Brain pericyte (primary cell): ENCODE results near the gene MAS1.
"Not testable (repeated sequence)": the region's sequence is repeated elsewhere in the genome, so short reads cannot be mapped to it uniquely, and the experiment has no call there.

ENCODE experiments used
- DNase-seq: peaks from one replicate; pipeline ENCODE4 v3.0.0-alpha.2; 2012; ENCODE audit warnings: low read depth, low spot score

The MAS1 gene

DNA sequence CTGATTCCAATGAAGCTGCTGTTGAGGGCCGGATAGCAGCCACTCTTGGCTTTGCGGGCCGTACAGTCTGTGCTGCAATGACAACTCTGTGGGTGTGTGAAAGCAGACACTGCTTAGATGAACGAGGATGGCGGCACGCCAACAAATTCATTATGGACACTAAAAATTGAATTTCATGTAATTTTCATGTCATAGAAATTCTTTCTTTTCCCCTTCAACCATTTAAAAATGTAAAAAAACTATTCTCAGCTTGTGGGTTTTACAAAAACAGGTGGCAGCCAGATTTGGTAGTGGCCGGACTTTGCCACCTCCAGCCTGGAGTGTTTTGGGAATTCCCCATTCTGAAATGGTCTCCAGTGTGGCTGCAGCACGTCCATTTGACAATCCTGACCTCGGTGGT, 26.0 kb downstream of the MAS1 start:
- DNase-seq: no peak

DNA sequence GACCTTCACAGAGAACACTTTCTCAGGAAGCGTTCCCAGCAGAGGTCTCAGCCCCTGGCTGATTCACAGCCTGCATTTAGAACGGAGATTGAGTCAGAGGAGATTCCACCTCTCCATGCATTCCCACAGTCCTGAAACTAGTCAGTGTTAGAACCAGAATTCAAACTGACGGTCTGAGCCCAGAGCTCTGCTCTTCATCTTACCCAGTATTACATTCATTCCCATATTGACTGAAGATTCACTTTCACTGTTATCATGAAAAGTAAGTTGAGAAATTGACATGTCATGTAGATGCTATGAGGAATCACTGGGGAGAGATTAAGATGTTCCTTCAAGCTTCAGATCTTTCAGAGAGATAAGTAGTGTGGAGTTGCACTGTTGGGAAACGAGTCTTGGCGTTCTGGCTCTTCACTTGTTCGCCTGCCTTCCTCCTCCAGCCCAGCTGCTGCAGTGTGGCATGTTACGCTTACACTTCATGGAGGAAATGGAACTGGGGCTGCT, 28.3 kb downstream of the MAS1 start:
- no peak for DNase-seq

DNA sequence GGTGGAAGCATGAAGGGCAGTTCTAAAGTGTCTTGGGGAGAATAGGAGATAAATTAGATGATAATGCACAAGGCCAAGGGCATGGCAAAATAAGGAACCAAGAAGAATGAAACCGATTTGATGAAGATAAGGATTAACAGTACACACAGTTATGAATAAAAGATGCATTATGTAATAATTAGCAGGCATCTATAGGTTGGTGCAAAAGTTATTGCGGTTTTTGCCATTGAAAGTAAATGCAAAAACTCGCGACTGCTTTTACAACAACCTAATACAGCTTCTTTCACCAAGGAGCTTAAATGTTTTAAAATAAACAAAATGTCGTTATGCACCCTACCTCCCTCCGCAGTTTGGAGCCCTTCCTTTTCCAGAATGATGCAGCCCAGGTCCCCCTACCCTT, 29.0 kb downstream of the MAS1 start:
- no peak for DNase-seq

DNA sequence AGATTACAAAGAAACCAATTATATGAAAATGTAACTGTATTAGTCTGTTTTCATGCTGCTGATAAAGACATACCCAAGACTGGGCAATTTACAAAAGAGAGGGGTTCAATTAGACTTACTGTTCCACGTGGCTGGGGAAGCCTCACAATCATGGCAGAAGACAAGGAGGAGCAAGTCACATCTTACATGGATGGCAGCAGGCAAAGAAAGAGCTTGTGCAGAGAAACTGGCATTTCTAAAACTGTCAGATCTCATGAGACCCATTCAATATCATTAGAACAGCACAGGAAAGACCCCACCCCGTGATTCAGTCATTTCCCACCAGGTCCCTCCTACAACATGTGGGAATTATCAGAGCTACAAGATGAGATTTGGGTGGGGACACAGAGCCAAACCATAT, 33.4 kb downstream of the MAS1 start:
- DNase-seq: not testable (repeated sequence)

DNA sequence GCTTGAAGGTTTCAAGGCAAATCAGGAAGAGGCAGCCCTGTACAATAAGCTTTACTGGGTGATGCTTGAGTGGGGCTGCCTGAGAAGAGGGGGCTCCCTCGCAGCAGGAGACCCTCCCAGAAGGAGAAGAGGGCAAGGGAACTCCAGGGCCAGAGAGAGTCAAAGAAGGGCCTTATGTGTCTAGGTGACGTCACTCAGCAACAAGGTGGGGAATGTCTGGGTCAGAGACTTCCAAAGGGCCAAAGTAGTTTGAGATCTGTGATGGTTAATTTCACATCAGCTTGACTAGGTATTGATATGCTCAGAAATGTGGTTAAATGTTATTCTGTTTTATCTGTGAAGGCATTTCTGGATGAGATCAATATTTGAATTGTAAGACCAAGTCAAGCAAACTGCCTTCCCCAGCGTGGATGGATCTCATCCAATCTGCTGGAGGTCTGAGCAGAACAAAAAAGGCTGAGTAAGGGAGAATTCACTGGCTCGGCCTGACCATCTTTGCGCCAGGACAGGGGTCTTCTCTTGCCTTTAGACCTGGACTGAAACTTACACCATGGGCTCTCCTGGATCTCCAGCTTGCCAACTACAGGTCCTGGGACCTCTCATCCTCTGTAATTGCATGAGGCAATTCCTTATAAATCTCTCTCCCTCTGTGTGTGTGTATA, 35.9 kb downstream of the MAS1 start:
- no peak for DNase-seq

DNA sequence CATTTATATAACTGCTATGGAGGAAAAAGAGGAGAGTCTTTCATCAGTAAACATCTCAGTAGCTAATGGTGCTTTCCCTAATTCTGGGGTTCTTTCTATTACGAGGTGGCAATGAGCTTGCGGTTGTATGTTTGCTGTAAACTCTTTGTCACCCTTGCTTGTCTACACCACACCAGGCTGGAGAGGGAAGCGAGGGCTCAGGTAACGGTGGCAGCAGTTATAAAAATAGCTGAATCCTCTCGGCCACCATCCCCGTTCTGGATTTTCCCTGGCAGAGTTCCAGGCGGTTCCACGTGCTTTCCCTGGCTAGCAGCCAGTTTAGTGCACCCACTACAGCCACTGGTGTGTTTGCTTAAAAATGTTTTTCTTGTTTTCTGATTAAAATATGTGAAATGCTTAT, 39.0 kb downstream of the MAS1 start:
- no peak for DNase-seq

DNA sequence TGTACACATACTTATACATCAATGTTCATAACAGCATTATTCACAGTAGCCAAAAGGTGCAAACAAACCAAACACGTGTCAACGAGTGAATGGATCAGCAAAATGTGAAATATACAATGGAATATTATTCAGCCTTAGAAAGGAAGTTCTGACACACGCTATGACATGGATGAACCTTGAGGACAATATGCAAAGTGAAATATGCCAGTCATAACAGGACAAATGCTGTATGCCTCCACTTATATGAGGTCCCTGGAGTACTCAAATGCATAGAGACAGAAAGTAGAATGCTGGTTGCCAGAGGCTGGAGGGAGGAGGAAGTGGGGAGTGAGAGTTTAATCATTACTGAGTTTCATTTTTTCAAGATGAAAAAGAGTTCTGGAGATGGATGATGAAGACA, 40.3 kb downstream of the MAS1 start:
- no peak for DNase-seq

DNA sequence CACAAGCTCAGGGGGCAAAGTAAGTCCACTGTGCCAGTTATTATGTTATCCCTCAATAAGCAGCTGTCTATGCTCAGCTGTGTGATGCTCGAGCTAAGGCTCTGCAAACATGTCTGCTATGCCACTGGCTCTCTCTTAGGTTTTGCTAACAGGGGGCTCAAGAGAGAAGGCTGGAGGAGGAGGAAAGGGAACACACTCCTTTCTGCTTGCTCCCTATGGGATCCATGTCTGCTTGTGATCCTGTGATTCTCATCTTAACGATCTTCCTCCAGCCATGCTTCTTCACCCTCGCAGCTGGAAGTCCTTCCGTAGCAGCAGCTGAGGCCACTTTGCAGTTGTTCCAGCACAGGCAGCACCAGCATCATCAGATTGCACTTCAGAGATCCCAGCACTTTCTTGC, 41.1 kb downstream of the MAS1 start:
- DNase-seq: no peak

DNA sequence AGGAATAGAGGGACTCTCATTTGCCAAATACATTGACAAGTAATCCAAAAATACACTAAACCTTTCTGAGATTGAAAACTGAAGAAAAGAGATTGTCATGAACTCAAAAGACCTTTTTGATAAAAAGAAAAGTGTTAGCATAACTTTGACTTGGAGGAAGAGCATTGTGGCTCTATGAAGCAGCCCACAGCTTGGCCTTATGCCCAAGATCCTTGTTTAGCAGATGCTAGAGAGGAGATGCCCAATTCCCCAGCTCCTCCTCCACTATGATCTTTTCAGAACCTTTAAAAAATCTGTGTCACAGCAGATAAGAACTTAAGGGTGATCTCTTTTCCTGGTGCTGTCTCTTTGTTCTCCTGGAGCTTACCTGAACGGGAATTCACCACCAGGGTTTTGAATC, 42.3 kb downstream of the MAS1 start:
- no peak for DNase-seq

DNA sequence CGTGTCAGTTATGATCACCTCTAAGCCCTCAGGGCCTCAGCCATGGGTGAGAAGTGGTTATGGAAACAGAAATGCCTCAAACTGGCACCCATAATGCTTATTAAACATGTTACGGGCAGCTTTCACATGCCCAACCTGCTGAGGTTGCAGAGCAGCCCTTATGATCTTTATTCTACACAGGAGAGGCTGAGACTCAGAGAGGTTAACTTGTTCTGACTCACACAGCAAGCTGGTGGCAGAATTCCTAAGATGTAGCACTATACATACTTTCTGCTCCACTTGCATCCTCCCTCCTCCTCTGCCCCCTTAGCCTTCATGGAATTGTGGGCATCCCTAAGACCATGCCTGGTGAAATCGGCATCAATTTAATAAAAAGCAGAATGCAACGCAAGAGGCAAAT, 43.4 kb downstream of the MAS1 start:
- no peak for DNase-seq

DNA sequence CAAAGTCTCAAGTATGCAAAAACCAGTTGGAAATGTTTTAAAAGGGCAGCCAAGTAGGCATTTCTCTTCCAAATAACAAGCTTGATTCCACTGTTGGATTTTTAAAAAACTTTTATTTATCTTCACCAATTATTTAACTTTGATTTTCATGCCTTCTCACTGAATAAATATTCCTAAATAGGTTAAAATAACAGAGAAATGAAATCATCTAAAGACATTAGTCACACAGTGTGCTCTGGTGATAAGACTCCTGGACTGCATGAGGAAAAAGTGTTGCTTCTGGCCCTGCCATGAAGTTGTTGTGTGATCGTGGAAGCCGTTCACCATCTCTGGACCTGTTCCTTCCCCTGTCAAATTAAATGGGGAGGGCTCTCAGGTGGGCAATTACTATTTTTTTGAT, 44.3 kb downstream of the MAS1 start:
- no peak for DNase-seq

DNA sequence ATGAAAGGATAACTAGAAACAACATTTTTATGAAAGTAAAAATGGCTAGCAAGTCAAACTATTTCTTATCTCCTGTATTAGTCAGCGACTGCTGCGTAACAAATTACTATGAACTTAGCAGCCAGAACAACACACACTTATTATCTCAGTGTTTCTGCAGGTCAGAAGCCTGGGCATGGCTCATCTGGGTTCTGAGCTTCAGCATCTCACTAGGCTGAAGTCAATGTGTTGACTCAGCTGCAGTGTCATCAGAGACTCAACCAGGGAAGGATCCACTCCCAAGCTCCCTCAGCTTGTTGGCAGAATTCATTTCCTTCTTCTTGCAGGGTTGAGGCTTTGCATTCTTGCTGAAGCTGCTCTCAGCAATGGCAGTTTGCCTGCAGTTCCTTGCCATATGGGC, 44.8 kb downstream of the MAS1 start:
- no peak for DNase-seq

DNA sequence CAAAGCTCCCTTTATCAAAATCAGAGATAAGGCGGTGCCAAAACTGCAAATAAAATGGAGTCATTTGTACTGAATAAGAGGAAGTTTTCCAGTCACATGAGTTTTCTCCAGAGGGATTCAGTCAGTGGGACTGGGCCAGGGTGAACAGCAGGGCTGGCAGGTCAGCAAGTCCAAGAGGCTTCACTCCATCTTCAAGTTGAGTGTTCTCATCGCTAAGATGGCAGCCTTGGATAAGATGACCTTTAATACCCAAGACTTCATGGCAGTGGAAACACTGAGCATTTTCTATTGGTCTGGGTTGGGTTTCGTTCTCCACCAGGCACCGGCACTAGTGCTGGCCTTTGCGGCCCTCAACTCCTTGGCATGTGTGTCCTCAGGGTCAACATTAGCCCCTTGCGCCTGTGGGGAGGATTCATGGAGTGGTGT, 48.8 kb downstream of the MAS1 start:
- no peak for DNase-seq
